ENCODE data around the gene RBM33. TPM values are rescaled to one million over a fixed set of nuclear protein-coding genes. Genes with fewer than 3 reads are reported as not detected.
A peak's percentile ranks its signal among the peaks of the same experiment; 100 is the strongest.

Gene RBM33
- total and polyA plus RNA-seq, 2 donors from 2014 or later, result 9.8 to 78.7 TPM

GRCh38 chr7:155764438-155764793 is 120.0 kb downstream of the RBM33 start:
- no peak overlapping the region for H3K4me3 ChIP-seq (ENCODE audit: low read length in 3 of 3)
- H3K36me3 ChIP-seq (ENCODE audit: control insufficient read depth in 2 of 3, insufficient read depth in 3 of 3, low read length in 3 of 3), result peaks cover 3 to 45% (median 30%) of the 10 kb centered on the region in 3 donors
- FAIRE-seq, result no peak
- peak overlapping the region in 1 of 2 donors; percentile 36 for H3K27ac ChIP-seq (ENCODE audit: low read depth in 2 of 2, low read length in 2 of 2)
- no peak for TF ChIP-seq CTCF (IDR thresholded peaks at IDR 0.05; ENCODE audit: borderline replicate concordance, extremely low read depth, insufficient read depth)
- H3K4me1 ChIP-seq (ENCODE audit: control insufficient read depth in 2 of 3, insufficient read depth in 2 of 3, low read depth in 1 of 3, low read length in 3 of 3), result peaks cover 0 to 4% (median 0%) of the 10 kb centered on the region in 3 donors
- no peak overlapping the region for H3K9ac ChIP-seq (ENCODE audit: low read length in 3 of 3)
- no peaks in the 10 kb centered on the region for H3K27me3 ChIP-seq (ENCODE audit: control insufficient read depth, insufficient read depth, low read length)
- intact Hi-C loops (cut with DNase I), result no loop called here
- no peak for DNase-seq
- no peaks in the 10 kb centered on the region for H3K9me3 ChIP-seq (ENCODE audit: control insufficient read depth in 2 of 3, insufficient read depth in 1 of 3, low read length in 3 of 3)

- H3K36me3 ChIP-seq (ENCODE audit: control insufficient read depth in 2 of 3, insufficient read depth in 3 of 3, low read length in 3 of 3), result peaks cover 0 to 54% (median 38%) of the 10 kb centered on the region in 3 donors
- FAIRE-seq (no peak), DNase-seq (no peak)
- intact Hi-C loops (cut with DNase I), result no loop called here
- no peak overlapping the region for H3K9ac ChIP-seq (ENCODE audit: low read length in 3 of 3)
- no peaks in the 10 kb centered on the region for H3K27me3 ChIP-seq (ENCODE audit: control insufficient read depth, insufficient read depth, low read length)
- H3K27ac ChIP-seq (ENCODE audit: low read depth in 2 of 2, low read length in 2 of 2), result no peak overlapping the region
- H3K4me3 ChIP-seq (ENCODE audit: low read length in 3 of 3), result no peak overlapping the region
- TF ChIP-seq CTCF (IDR thresholded peaks at IDR 0.05; ENCODE audit: borderline replicate concordance, extremely low read depth, insufficient read depth), result no peak
- peaks cover 0 to 4% (median 0%) of the 10 kb centered on the region in 3 donors for H3K4me1 ChIP-seq (ENCODE audit: control insufficient read depth in 2 of 3, insufficient read depth in 2 of 3, low read depth in 1 of 3, low read length in 3 of 3)
- H3K9me3 ChIP-seq (ENCODE audit: control insufficient read depth in 2 of 3, insufficient read depth in 1 of 3, low read length in 3 of 3), result no peaks in the 10 kb centered on the region
Observed at GRCh38 chr7:155765458-155765857, 121.0 kb downstream of the RBM33 start.

DNA sequence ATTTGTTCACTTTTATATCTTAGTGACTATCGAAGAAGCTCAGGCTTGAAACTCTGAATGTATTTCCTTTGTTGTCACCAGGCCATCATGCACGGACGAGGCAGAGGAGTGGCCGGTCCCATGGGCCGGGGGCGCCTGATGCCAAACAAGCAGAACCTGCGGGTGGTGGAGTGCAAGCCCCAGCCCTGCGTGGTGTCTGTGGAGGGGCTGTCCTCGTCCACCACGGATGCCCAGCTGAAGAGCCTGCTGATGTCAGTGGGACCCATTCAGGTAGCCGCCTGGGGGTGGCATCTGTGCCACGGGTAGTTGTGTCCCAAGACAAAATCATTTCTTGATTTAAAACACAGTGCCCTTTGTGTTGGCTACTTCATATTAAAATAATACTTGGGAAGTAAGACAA is 121.9 kb downstream of the RBM33 start:
- no peak overlapping the region for H3K4me3 ChIP-seq (ENCODE audit: low read length in 3 of 3)
- intact Hi-C loops (cut with DNase I), result no loop called here
- no peaks in the 10 kb centered on the region for H3K9me3 ChIP-seq (ENCODE audit: control insufficient read depth in 2 of 3, insufficient read depth in 1 of 3, low read length in 3 of 3)
- no peak overlapping the region for H3K27ac ChIP-seq (ENCODE audit: low read depth in 2 of 2, low read length in 2 of 2)
- TF ChIP-seq CTCF (IDR thresholded peaks at IDR 0.05; ENCODE audit: borderline replicate concordance, extremely low read depth, insufficient read depth), result no peak
- H3K9ac ChIP-seq (ENCODE audit: low read length in 3 of 3), result no peak overlapping the region
- H3K27me3 ChIP-seq (ENCODE audit: control insufficient read depth, insufficient read depth, low read length), result no peaks in the 10 kb centered on the region
- H3K36me3 ChIP-seq (ENCODE audit: control insufficient read depth in 2 of 3, insufficient read depth in 3 of 3, low read length in 3 of 3), result peaks cover 0 to 63% (median 46%) of the 10 kb centered on the region in 3 donors
- peaks cover 0 to 4% (median 0%) of the 10 kb centered on the region in 3 donors for H3K4me1 ChIP-seq (ENCODE audit: control insufficient read depth in 2 of 3, insufficient read depth in 2 of 3, low read depth in 1 of 3, low read length in 3 of 3)
- DNase-seq (no peak), FAIRE-seq (no peak)
